NB4 (cell line): Measurements from ENCODE around the gene AGBL5.

ENCODE experiments used
- DNase-seq: peaks from one replicate; pipeline ENCODE4 v3.0.0; 2010; ENCODE audit warnings: low read depth
- H3K4me3 ChIP-seq: one replicate; pipeline ENCODE4 v1.5.1; 2011; ENCODE audit warnings: mild to moderate bottlenecking, low read depth, low read length, moderate library complexity
- MYC ChIP-seq: IDR thresholded peaks from 2 replicates; pipeline ENCODE4 v1.6.1; 2011; ENCODE audit warnings: low read depth, low read length
- POLR2A ChIP-seq: IDR thresholded peaks from 2 replicates; pipeline ENCODE4 v1.6.1; 2011; ENCODE audit warnings: mild to moderate bottlenecking; ENCODE audit not compliant: insufficient read length; ENCODE audit errors: extremely low read depth
- TF ChIP-seq, protein P1 (sequence below): IDR thresholded peaks from one replicate; pipeline ENCODE4 v1.5.1; 2012; ENCODE audit warnings: low read depth, low read length
- TF ChIP-seq, protein P2 (sequence below): IDR thresholded peaks from 2 replicates; pipeline ENCODE4 v1.6.1; 2011; ENCODE audit warnings: low read depth, low read length

Gene AGBL5

DNA sequence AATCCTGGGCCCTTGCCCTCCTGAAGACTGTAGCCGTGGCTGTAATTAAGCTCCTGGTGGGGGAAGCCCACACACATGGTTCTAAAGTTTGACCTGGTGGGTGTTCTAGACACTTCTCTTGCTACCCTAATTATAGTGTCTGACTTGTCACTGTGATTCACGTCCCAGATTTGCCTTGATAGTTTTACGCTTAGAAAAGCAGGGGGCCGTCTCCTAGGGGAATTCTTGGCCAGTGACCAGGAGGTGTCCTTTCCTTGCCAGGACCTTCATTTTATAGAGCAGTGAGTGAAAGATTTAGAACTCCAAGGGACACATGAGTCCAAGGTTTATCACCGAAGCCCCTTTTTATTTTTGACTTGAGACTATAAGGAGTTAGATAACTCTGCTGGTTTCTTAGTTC lies 9.7 kb upstream of the AGBL5 start:
- TF ChIP-seq POLR2A (no peak), MYC (no peak)
- TF ChIP-seq, protein P1, sequence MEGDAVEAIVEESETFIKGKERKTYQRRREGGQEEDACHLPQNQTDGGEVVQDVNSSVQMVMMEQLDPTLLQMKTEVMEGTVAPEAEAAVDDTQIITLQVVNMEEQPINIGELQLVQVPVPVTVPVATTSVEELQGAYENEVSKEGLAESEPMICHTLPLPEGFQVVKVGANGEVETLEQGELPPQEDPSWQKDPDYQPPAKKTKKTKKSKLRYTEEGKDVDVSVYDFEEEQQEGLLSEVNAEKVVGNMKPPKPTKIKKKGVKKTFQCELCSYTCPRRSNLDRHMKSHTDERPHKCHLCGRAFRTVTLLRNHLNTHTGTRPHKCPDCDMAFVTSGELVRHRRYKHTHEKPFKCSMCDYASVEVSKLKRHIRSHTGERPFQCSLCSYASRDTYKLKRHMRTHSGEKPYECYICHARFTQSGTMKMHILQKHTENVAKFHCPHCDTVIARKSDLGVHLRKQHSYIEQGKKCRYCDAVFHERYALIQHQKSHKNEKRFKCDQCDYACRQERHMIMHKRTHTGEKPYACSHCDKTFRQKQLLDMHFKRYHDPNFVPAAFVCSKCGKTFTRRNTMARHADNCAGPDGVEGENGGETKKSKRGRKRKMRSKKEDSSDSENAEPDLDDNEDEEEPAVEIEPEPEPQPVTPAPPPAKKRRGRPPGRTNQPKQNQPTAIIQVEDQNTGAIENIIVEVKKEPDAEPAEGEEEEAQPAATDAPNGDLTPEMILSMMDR, result no peak
- TF ChIP-seq, protein P2, sequence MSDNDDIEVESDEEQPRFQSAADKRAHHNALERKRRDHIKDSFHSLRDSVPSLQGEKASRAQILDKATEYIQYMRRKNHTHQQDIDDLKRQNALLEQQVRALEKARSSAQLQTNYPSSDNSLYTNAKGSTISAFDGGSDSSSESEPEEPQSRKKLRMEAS, result no peak
- H3K4me3 ChIP-seq, result no peak overlapping the region
- DNase-seq, result no peak

DNA sequence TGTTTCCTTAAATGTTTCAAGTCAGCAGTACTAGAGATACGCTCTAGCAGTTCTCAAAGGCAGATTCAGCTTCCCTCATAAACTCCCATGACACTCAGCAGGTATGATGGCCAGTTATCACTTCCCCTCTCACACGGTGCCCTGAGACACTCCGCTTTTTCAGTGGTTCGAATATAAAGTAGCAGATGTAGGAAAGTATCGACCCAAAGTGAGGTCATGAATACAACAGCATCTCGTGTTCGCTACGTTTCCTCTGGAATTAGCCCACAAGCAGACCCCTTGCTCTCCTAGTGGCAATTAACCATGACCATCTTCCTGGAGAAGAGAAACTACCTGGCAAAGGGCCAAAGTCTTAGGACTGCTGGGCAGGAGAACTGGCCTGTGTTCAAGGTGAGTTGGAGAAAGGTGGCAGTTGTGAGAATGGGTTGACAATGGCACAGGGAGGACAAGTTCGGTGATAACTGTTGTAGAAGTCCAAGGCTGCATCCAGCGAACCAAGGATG lies 9.3 kb upstream of the AGBL5 start:
- TF ChIP-seq, protein P2, result no peak
- TF ChIP-seq POLR2A (no peak), MYC (no peak)
- TF ChIP-seq, protein P1, result no peak
- H3K4me3 ChIP-seq, result no peak overlapping the region
- DNase-seq, result no peak

DNA sequence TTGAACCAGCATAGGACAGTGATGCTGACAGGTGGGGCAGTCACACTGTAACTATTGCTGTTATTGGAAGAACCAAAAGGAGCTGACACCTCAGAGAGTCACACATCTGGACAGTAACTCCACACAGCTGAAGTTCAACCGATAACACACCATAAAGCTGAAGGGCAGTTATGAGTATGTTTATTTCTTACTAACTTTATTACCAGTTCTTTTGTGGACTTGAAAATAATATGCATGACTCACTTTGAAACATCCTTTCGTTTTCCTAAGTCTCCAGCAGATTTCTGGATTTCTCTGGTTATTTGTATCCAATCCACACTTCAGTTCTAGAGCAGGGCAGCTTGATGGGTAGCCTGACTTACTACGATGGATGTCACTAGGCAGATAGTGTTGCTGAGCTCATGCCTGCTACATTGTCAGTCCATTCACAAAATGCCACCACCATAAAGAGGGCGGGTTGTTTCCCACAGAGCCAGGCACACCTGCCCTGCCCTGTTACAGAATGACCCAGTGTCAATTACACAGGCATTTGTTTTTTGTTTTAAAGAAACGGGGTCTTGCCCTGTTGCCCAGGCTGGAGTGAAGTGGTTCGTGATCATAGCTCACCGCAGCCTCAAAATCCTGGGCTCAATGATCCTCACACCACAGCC lies 8.4 kb upstream of the AGBL5 start:
- TF ChIP-seq, protein P1, result no peak
- TF ChIP-seq POLR2A (no peak), MYC (no peak)
- TF ChIP-seq, protein P2, result no peak
- H3K4me3 ChIP-seq, result no peak overlapping the region
- DNase-seq, result no peak

DNA sequence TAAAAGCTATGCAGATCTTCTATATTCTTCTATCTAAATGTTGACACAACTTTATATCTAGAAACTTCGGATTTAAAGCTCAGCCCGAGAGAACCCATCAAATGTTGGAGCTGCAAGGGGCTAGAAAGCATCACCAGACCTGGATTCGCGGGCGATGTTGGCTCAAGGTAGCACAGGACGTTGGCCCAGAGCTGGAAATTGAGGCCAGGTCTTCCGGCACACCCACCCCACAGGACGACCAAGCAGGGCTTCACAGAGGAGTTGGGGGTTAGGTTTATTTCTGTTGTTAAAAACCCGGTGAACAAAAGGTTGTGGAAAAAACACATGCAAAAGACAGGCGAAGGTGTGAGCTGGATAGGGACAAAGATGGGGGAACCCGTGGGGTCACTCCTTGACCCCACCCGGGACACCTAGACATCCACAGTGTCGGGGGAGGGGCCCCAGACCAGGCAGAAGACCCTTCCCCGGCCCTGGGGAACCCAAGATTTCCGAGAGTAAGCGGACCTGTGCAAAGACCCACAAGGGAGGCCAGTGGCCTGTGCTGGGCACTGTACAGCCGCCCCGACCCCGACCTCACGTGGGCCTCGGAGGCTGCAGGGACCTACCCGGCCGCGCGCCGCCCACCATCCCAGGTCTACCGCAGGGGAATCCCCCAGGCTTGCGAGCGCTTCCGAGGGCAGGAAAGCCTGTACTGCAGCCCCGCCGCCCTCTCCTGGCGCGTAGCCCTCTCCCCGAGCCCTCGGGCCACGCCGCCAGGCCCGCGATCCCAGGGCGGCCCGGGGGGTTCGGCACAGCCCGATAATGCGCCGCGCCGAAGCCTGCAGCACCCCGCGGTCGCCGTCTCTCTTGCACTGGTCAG lies 1.8 kb upstream of the AGBL5 start:
- no peak for DNase-seq
- 0 out of 2 replicates have a peak, but pooled peaks have one; percentile 11 for TF ChIP-seq MYC
- TF ChIP-seq, protein P1, result no peak
- H3K4me3 ChIP-seq, result peak overlapping the region; percentile 78

DNA sequence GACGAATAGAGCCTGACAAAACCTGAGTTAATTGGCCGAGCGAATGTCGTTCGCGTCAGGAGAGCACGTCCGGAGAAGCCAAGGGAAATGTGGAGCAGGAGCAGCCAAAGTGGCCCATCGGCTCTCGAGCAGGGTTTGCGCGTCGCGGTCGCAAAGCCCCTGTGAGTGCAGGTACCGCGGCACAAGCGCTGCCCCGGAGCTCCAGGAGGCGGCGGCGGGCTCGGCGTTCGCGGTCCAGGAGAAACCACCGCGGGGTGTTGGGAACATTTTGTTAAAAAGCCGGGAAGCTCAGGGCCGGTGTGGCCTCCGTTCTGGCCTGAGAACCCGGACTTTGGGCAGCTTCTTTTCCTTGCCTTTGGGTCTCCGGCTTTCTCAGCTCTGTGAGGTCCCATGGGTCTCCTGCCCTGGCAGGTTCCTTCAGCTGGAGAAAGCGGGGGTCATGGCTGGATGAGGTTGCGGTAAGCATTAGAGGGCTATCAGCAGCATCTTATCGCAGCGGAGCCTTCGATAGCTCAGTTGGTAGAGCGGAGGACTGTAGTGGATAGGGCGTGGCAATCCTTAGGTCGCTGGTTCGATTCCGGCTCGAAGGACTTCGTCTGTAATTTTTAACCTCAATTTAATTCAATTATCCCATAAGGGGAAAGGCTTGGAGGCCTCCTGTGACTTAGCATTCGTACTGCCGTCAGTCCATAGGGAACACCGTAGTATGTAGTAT lies 1.0 kb upstream of the AGBL5 start:
- peak overlapping the region; percentile 81 for H3K4me3 ChIP-seq
- DNase-seq, result peak; percentile 96
- TF ChIP-seq, protein P1, result no peak
- TF ChIP-seq, protein P2, result peak; percentile 50
- TF ChIP-seq POLR2A (peak; percentile 21), MYC (peak; percentile 78)
